ENCODE results near the gene RPL39. TPM values are rescaled to one million over a fixed set of nuclear protein-coding genes. Genes with fewer than 3 reads are reported as not detected.

RPL39 gene
- total and polyA plus RNA-seq, 2 of the 8 experiments (the other 6 are each of a cell fraction or from before 2014, with no cell fraction given) = 1,942 to 2,394 TPM

DNA sequence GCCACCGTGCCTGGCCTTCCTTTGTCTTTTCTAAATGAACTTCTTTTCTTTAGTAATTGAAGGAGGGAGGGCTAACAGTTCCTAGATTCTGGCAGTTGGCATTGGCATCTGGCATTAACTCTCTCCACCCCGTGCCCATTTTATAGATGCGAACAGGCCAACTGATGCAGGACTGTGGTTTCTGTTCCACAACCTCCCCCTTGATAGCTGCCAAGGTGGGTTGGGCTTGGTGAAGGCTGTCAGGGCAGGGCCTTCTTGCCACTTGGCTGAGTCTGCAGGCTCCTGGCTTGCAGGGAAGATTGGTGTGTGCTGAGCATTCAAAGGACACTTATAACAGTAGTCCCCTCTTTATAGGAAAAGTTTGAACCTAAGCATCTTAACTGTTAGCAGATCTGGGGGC, 28.7 kb downstream of the RPL39 start (continued):
- TF ChIP-seq, protein P1, sequence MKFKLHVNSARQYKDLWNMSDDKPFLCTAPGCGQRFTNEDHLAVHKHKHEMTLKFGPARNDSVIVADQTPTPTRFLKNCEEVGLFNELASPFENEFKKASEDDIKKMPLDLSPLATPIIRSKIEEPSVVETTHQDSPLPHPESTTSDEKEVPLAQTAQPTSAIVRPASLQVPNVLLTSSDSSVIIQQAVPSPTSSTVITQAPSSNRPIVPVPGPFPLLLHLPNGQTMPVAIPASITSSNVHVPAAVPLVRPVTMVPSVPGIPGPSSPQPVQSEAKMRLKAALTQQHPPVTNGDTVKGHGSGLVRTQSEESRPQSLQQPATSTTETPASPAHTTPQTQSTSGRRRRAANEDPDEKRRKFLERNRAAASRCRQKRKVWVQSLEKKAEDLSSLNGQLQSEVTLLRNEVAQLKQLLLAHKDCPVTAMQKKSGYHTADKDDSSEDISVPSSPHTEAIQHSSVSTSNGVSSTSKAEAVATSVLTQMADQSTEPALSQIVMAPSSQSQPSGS (IDR thresholded peaks at IDR 0.05; ENCODE audit: low read length) = no peak
- TF ChIP-seq ZNF274 (IDR thresholded peaks at IDR 0.05; ENCODE audit: borderline replicate concordance, extremely low read depth, low read length) (no peak), BRCA1 (IDR thresholded peaks at IDR 0.05; ENCODE audit: low read depth, low read length) (no peak), KDM5A (IDR thresholded peaks at IDR 0.05; ENCODE audit: low read length) (no peak)
